Stimulated activated CD4-positive, alpha-beta T cell treated with anti-CD3 and anti-CD28 coated beads, Interleukin-1b, Interleukin-23, amount 100 ng/mL, for 24 hours (primary cell): ENCODE results near the gene ZBTB7B.

Experiments
- DNase-seq, 4 experiments: peaks; one replicate each; pipeline ENCODE4 v3.0.0-alpha.2; 2020; ENCODE audit warnings: low read depth in 4 of 4, low spot score in 1 of 4

Gene ZBTB7B

DNA sequence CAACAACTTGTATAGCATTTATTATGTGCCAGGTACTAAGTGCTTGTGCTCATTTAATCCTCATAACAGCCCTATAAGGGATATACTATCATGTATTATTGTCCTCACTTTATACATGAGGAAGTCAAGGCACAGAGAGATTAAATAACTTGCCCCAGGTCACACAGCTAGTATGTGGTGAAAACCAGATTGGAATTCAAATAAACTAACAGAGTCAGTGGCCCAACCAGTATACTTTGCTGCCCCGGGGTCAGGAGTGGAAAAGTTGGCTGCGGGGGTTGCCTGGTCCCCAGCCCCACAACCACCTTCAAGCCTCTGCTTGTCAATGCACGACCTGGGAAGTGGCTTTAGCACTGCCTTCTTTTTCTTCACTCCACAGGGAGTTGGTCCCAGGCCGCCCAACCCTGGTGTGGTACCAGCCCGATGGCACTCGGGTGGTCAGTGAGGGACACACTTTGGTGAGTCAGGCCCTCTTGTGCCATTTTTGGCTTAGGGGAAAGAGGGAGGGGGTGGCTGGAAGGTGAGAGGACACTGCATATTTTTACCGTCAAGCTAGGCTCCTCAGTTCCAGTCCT lies 51.0 kb downstream of the ZBTB7B start:
- no peak for DNase-seq

DNA sequence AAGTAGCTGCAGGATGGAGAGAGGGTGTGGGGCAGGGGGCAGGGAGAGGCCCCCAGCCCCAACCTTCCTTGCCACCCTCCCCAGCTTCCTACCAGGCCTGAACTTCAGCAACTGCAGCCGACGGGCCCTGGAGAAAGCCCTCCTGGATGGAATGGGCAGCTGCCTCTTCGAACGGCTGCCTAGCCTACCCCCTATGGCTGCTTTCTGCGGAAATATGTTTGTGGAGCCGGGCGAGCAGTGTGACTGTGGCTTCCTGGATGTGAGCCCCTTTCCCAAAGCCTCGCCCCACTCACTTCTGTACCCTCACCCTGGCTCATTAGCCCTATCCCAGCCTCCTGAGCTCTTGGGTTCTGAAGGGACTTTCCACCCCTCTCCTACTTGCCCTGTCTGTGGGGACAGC lies 54.5 kb downstream of the ZBTB7B start:
- DNase-seq = no peak

GRCh38 chr1:155057788-155058211 lies 55.2 kb downstream of the ZBTB7B start:
- DNase-seq = no peak

- no peak for DNase-seq
Measured at GRCh38 chr1:155060736-155061135, 58.1 kb downstream of the ZBTB7B start.

- DNase-seq = peak; percentile 91 to 98 (median 95)
Measured at GRCh38 chr1:155061381-155062150, 59.0 kb downstream of the ZBTB7B start.

DNA sequence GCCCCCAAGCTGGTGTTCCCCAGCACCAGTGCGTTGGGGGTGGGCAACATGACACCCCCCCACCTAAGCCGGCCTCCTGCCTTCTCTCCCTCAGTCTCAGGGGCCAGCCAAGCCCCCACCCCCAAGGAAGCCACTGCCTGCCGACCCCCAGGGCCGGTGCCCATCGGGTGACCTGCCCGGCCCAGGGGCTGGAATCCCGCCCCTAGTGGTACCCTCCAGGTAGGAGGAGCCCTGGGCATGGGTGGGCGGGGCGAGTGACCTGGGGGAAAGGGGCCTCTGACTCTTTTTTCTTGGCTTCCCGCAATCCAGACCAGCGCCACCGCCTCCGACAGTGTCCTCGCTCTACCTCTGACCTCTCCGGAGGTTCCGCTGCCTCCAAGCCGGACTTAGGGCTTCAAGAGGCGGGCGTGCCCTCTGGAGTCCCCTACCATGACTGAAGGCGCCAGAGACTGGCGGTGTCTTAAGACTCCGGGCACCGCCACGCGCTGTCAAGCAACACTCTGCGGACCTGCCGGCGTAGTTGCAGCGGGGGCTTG lies 59.6 kb downstream of the ZBTB7B start:
- no peak for DNase-seq

- peak in 3 of 4 experiments; percentile 54 to 79 (median 61) for DNase-seq
Measured at GRCh38 chr1:155062702-155063411, 60.3 kb downstream of the ZBTB7B start.

DNA sequence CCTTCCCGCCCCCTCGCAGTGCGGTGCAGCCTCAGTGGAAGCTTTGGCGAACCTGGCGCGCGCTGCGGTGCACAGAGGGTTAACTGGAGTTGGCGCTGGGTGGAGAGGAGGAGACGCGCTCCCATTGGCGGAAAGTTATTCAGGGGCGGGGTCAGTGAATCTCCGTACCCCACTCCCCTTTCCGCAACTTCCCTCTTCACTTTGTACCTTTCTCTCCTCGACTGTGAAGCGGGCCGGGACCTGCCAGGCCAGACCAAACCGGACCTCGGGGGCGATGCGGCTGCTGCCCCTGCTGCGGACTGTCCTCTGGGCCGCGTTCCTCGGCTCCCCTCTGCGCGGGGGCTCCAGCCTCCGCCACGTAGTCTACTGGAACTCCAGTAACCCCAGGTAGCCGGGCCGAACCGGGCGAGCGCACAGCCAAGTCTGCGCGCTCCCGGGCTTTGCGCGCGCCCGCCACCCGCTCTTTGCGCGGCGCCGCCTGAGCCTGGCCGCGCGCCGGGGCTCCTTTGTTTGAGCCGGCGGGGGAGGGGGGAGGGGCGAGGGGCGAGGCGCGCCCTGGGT lies 61.0 kb downstream of the ZBTB7B start, which contains the start of gene EFNA4:
EFNA4 (plus strand) TSS at position 191 of the 561 bp plus-strand sequence; CDS start at position 275, 84 bp downstream.
- peak in 3 of 4 experiments; percentile 68 to 80 (median 79) for DNase-seq

GRCh38 chr1:155064111-155064831 lies 61.7 kb downstream of the ZBTB7B start:
- no peak for DNase-seq

DNA sequence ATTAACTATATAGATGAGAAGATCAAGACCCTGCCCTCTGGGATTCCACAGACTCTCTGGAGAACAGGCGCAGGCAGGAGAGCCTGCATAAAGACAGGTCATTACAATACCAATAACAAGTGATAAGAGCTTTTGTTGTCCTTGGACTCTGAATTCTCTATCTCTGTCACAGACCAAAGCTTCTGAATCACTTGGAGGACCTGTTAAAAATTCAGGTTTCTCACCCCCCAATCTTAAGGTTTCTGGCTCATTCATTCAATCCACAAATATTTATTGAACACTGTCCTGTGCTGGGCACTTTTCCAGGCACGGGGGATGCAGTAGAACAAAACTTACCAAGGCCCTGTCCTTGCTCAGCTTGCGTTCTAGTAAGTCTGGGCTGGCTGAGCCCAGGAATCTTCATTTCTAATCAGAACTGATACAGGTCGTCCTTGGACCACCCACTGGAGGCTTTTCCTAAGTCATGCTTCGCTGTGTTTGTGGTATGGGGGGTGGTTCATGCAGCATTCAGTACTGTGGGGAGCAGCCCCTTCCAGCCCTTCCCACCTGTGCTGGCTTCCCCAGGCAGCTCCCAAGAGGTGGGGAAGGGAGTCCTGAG lies 62.3 kb downstream of the ZBTB7B start:
- DNase-seq = no peak

DNA sequence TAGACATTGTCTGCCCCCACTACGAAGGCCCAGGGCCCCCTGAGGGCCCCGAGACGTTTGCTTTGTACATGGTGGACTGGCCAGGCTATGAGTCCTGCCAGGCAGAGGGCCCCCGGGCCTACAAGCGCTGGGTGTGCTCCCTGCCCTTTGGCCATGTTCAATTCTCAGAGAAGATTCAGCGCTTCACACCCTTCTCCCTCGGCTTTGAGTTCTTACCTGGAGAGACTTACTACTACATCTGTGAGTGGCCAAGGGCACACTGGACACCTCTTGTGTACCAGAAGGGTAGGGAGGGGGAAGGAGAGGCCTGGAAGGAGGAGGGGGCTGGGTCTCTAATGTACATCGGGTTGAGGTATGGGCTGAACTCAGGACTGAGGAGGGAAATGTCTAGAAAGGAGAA lies 64.2 kb downstream of the ZBTB7B start:
- DNase-seq = no peak
